ENCODE measurements around the gene BRAF. TPM values are rescaled to one million over a fixed set of nuclear protein-coding genes. Genes with fewer than 3 reads are reported as not detected.

Gene BRAF
- total RNA-seq, 4 donors from 2014 or later, result 36.5 to 59.6 (median 45.4) TPM

DNA sequence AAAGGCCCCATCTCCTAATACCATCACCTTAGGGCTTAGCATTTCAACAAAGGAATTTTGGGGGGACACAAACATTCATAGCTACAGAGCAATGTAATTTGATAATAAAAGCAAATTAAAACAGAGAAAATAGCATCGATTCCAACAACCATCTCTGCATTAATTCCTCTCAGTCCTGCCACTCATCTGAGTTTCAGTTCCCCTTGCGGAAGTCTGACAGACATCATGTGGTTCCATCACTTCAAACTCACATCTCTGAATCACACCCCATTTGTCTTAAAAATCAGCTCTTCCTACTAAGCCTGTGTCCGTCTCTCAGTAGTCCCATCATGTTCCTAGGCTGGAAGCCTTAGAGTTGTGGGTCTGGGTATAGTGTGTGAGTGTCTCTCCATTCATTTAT is 248.4 kb downstream of the BRAF start:
- WGBS, 2 donors, result 82 to 83% methylated on average over 3 of the region's 3 CpGs
- DNase-seq (ENCODE audit: low spot score in 2 of 2), result no peak
- H3K4me3 ChIP-seq (ENCODE audit: low read depth, poor library complexity, severe bottlenecking), result no peak overlapping the region
- intact Hi-C loops (cut with DNase I; ENCODE audit: low total_unique reads), result no loop called here
- TF ChIP-seq POLR2A (IDR thresholded peaks at IDR 0.05), result no peak
- TF ChIP-seq, protein P1, sequence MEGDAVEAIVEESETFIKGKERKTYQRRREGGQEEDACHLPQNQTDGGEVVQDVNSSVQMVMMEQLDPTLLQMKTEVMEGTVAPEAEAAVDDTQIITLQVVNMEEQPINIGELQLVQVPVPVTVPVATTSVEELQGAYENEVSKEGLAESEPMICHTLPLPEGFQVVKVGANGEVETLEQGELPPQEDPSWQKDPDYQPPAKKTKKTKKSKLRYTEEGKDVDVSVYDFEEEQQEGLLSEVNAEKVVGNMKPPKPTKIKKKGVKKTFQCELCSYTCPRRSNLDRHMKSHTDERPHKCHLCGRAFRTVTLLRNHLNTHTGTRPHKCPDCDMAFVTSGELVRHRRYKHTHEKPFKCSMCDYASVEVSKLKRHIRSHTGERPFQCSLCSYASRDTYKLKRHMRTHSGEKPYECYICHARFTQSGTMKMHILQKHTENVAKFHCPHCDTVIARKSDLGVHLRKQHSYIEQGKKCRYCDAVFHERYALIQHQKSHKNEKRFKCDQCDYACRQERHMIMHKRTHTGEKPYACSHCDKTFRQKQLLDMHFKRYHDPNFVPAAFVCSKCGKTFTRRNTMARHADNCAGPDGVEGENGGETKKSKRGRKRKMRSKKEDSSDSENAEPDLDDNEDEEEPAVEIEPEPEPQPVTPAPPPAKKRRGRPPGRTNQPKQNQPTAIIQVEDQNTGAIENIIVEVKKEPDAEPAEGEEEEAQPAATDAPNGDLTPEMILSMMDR (IDR thresholded peaks at IDR 0.05), result no peak

DNA sequence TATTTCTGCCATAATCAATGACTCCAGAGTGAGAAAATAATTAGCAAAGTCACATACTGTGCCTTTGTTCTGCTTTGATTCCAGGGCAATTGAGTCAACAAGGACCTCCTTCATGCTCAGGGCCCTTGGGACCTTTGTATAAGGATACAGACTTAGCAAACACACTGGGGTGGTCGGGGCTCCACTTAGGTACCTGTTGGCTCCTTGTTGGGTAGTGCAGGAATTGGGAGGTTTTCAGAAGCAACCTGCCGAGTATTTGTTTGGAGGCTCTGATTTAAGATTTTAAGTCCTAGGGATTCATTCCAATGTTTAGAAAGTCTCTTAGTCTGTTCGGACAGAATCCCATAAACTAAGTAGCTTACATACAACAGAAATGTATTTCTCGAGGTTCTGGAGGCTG is 249.0 kb downstream of the BRAF start:
- intact Hi-C loops (cut with DNase I; ENCODE audit: low total_unique reads), result no loop called here
- 80 to 84% methylated on average over 4 of the region's 4 CpGs for WGBS, 2 donors
- H3K4me3 ChIP-seq (ENCODE audit: low read depth, poor library complexity, severe bottlenecking), result no peak overlapping the region
- TF ChIP-seq, protein P1 (IDR thresholded peaks at IDR 0.05), result no peak
- TF ChIP-seq POLR2A (IDR thresholded peaks at IDR 0.05), result no peak
- DNase-seq (ENCODE audit: low spot score in 2 of 2), result peak in 1 of 2 donors; percentile 73

DNA sequence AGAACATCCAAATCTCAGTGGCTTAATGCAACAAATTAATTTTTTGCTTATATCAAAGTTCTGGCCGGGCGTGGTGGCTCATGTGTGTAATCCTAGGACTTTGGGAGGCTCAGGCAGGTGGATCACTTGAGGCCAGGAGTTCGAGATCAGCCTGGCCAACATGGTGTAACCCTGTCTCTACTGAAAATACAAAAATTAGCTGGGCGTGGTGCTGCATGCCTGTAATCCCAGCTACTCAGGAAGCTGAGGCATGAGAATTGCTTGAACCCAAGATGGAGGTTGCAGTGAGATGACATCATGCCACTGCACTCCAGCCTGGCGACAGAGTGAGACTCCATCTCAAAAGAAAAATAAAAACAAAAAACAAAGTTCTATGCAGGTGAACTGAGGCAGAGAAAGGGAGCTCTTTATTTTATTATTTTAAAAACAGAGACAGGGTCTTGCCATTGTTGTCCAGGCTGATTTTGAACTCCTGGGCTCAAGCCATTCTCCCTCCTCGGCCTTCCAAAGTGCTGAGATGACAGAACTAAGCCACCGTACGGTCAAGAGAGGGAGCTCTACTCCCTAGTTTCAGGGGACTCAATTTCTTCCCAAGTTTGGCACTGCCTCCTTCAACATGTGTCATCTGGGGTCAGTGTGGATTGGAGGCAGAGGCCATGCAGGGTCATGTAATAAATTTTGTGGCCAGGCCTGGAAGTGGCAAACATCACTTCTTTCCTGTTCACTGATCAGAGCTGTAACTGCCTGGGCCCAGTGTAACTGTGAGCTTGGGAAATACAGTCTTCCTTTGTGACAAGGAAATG is 249.6 kb downstream of the BRAF start:
- peak in 1 of 2 donors; percentile 78 for DNase-seq (ENCODE audit: low spot score in 2 of 2)
- no peak overlapping the region for H3K4me3 ChIP-seq (ENCODE audit: low read depth, poor library complexity, severe bottlenecking)
- 56 to 59% methylated on average over 8 of the region's 8 CpGs for WGBS, 2 donors
- intact Hi-C loops (cut with DNase I; ENCODE audit: low total_unique reads), result no loop called here
- TF ChIP-seq, protein P1 (IDR thresholded peaks at IDR 0.05), result no peak
- no peak for TF ChIP-seq POLR2A (IDR thresholded peaks at IDR 0.05)

DNA sequence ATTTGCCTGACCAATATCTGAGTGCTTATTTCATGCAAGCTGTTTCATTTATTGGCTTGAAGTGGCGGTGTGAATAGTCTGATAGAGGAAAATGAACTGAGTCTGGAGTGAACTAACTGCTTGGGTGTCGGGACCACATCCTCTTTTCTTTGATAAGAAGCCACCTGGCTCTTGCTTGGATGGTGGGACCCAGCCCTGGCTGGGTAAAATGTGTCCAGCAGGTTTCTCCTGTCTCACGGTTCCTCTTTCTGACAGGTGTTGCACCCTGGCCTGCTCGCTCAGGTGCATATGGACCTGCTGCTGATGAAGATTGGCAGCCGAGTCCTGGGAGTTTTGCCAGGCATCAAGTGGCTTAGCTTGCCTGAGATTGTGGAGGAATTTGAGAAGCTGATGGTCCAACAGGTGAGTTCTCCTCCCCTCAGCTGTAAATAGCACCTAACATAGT is 250.4 kb downstream of the BRAF start:
- no peak for TF ChIP-seq POLR2A (IDR thresholded peaks at IDR 0.05)
- TF ChIP-seq, protein P1 (IDR thresholded peaks at IDR 0.05), result no peak
- intact Hi-C loops (cut with DNase I; ENCODE audit: low total_unique reads), result no loop called here
- H3K4me3 ChIP-seq (ENCODE audit: low read depth, poor library complexity, severe bottlenecking), result no peak overlapping the region
- 62 to 63% methylated on average over 5 of the region's 5 CpGs for WGBS, 2 donors
- no peak for DNase-seq (ENCODE audit: low spot score in 2 of 2)

DNA sequence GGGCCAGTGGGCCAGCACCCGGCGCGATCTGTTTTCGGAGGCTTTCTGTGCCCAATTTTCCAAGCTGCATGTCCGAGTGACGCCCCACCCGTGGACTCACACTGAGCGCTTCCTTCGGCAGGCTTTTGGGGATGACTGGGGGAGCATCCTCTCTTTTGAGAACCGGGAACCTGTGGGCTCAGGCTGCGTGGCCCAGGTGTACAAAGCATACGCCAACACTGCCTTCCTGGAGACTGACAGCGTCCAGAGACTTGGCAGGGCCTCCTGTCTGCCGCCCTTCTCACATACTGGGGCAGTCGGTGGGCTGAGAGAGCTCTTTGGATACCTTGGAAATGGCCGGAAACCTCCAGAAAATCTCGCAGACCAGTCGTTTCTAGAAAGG is 251.0 kb downstream of the BRAF start:
- no peak for DNase-seq (ENCODE audit: low spot score in 2 of 2)
- TF ChIP-seq, protein P1 (IDR thresholded peaks at IDR 0.05), result no peak
- no peak for TF ChIP-seq POLR2A (IDR thresholded peaks at IDR 0.05)
- peak overlapping the region; percentile 87 for H3K4me3 ChIP-seq (ENCODE audit: low read depth, poor library complexity, severe bottlenecking)
- WGBS, 2 donors, result 16 to 18% methylated on average over 18 of the region's 18 CpGs
- intact Hi-C loops (cut with DNase I; ENCODE audit: low total_unique reads), result no loop called here

Data from lower leg skin (tissue), 4 donors.